Umbilical cord (tissue), 2 donors: ENCODE results near the gene EFHD1. TPM values are rescaled to one million over a fixed set of nuclear protein-coding genes. Genes with fewer than 3 reads are reported as not detected.
"Not testable (repeated sequence)": the region's sequence is repeated elsewhere in the genome, so short reads cannot be mapped to it uniquely, and the experiment has no call there.

Experiments
- DNase-seq: peaks from one replicate; pipeline ENCODE4 v3.0.0-alpha.2; 2015; ENCODE audit warnings: low spot score
- total RNA-seq: library from RNA; depleted of rRNA; stranded (reverse); fragments of >200 nt; gene quantifications from one replicate; pipeline ENCODE4 v1.2.3, GENCODE V29; 2014; ENCODE audit warnings: low replicate concordance; ENCODE audit not compliant: insufficient read depth

EFHD1 gene
- total RNA-seq, 1 donor from 2014 or later = 1.2 TPM

DNA sequence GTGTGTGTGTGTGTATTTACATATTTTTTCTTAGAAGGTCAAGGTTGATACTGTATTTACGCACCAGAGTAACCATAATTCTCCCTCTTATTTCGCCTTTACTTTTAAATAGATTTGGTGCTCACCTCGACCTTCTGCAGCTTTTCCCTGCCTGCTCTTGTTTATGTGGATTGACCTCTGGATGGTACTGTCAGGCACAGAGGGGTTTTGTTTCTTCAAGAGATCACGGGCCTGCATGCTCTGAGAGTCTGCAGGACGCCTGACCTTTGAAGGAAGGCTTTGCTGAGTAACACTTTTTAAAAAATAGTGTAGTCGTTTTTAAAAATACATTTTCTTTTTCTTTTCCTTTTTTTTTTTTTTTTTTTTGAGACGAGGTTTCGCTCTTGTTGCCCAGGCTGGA, 18.1 kb upstream of the EFHD1 start:
- DNase-seq = no peak

DNA sequence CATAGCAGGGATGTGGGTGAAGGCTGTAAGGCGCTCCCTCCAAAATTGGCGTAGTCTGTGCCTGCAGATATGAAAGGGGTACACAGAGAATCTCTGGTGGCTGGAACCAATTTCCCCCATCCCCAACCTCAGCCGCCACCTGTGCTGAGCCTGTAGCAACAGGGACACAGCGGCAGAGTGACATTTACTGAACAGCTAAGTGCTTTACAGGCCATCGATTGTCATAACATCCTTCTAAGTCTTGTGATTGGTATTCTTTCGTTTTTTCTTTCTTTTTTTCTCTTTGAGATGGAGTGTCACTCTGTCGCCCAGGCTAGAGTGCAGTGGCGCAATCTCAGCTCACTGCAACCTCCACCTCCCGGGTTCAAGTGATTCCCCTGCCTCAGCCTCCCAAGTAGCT, 12.2 kb upstream of the EFHD1 start:
- DNase-seq = no peak

DNA sequence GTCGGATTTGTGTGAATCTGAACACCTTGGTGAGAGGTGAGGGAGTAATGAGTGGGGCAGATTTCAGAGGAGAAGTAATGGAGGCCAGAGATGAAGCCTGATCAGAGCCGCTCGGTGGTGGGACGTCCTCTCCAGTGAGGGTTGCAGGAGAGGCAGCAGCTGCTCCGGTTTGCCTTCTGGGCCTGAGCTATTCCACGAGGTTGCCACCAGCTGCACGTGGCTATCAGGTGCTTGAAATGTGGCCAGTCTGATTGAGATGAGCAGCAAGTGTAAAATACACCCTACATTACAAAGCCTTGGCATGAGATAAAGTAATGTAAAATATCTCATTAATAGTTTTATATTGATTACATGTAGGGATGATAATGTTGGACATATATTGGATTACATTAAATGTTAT, 10.8 kb upstream of the EFHD1 start:
- DNase-seq = no peak

DNA sequence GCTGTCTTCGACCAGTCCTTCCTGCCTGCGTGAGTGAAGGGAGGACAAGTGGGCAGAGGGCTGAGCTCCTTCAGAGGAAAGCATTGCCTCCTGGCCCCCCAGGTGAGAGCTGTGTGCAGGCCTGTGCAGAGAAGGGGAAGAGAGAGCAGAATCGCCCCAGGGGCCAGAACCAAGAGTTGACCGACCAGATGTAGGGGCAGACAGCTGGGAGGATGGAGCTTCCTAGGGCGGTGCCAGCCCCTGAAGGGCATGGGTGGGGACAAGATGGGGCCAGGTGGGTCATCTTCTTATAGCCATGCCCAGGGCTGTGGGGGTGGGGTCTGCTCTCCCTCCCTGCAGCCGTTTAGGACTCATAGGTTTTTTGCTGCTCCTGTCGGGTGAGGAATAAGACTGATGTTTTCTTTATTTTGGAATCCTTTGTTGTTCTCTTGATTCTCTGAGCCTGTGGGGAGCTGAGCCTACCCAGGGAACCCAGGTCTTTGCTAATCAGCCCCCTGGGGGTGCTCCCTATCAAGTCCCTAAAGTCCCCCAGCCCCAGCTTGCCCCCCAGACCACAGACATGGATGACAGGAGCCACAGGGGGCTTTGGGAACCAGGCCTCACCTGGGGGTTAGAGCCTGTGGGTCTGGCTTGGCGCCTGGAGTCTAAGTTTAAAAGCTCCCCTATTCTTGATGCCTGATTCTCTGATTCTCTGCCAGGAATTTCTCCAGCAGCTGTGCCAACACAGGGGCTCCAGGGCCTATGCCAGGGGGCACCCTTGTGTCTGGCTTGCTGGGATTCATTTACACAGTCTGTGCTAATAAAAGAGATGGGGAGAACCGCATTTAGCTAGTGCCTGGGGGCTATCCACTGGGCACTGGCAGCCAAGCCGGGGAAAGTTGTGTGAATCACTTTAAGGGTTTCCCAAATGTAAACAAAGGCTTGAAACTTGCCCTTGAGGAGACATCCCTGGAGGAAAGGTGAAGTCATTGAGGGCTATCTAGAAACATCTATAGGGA, 9.3 kb upstream of the EFHD1 start:
- DNase-seq = no peak

DNA sequence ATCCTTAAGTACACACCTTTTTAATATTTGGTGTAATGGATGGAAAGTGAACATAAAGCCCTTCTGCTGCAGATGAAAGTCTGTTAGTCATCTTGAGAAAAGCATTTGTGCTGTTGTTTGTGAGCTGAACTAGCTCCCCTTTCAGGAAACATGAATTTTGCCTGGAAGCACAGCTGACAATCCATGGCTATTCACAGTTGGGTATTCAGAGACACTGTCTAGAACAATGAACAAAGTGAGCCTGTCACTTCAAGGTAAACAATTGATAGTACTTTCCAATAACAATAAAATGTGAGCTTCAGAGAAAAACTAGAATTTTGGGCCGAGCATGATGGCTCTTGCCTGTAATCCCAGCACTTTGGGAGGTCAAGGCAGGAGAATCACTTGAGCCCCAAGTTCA, 6.8 kb upstream of the EFHD1 start:
- DNase-seq = no peak

DNA sequence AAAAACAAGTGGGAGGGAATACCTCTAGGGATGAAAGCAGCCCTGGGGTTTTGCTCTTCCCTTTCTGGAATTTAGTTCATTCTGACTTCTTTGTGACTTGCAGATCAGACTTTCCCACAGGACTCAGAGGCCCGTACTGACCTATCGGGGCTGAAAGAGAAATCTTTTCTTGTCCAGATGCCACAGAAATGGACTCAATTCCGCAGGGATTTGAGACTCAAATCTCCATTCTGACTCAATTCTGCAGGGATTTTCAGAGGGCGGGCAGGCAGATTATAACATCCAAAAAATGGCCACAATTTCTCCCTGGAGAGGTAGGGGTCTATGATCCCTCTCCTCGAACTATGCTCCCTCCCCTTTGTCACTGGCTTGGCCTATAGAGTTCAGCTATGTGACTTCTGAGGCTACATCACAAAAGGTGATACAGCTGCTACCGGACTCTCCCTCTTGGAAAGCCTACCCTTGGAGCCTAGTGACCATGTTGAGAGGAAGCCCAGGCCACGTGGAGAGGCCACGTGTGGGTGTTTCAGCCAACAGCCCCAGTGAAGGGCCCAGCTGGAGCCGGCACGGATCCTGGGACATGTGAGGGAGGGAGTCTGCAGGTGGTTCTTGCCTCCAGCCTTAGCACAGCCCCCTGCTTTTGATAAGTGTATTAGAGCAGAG, 4.8 kb upstream of the EFHD1 start:
- no peak for DNase-seq

DNA sequence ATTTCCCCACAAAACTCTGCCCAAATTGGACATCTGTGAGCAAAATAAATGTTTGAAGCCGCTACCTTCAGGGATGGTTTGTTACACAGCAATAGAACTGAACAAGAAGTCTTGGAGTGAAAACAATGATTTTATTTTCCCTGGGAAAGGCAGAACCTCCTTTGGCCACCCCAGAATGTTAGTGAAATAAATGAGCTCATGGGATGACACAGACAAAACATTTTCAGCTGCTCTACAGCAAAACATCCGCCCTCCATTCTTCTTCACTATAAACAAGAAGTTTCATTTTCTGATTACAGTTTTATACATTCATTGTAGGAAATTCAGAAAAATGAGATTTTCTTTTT, 4.3 kb upstream of the EFHD1 start:
- no peak for DNase-seq

DNA sequence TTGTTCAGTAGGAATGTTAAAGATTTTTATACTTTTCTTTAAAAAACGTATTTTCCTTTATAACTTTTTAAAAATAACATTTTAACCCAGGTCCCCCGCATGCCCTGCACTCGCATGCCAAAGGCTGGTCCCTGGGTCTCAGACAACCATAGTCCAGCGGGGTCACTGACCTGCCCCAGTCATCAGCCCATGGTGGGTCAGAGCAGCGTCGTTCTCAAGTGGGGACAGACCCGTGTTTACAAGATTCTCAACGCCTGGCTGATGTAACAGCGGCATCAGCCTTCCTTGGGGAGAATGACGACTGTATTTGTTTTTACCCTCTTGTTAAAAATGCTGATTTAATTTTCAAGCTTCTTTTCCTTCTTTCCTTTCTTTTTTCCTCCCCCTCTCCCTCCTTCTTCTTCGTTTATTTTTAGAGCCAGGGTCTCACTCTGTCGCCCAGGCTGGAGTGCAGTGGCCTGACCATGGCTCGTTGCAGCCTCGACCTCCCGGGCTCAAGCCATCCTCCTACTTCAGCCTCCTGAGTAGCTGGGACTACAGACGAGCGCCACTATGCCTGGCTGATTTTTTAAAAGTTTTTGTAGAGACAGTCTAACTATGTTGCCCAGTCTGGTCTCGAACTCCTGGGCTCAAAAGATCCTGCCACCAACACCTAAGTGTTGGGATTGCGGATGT, 1.0 kb upstream of the EFHD1 start:
- DNase-seq = no peak

DNA sequence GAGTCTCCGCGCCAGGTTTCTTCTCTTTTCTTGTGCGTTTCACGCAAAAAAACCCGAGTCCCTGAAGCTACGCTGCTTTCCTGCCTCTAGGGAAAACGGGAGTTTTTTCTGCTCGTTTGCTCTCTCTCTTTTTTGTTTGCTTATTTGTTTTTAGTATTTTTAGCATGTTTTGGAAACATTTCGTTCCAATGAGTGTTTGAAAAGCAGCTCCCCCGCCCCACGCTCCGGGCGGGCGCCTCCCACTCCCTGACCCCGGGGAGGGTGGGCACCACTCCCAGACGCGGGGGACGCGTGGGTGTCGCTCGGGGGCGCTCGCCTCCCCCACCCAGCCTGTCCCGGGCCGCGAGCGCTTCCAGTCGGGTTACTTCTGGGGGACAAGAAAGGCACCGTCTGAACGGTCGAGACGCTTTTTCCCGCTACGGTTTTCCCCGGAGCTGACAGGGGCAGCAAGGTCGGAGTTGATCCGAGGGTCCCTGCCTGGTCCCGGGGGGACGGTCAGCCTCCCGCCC, 446 bp upstream of the EFHD1 start:
- peak; percentile 40 for DNase-seq

DNA sequence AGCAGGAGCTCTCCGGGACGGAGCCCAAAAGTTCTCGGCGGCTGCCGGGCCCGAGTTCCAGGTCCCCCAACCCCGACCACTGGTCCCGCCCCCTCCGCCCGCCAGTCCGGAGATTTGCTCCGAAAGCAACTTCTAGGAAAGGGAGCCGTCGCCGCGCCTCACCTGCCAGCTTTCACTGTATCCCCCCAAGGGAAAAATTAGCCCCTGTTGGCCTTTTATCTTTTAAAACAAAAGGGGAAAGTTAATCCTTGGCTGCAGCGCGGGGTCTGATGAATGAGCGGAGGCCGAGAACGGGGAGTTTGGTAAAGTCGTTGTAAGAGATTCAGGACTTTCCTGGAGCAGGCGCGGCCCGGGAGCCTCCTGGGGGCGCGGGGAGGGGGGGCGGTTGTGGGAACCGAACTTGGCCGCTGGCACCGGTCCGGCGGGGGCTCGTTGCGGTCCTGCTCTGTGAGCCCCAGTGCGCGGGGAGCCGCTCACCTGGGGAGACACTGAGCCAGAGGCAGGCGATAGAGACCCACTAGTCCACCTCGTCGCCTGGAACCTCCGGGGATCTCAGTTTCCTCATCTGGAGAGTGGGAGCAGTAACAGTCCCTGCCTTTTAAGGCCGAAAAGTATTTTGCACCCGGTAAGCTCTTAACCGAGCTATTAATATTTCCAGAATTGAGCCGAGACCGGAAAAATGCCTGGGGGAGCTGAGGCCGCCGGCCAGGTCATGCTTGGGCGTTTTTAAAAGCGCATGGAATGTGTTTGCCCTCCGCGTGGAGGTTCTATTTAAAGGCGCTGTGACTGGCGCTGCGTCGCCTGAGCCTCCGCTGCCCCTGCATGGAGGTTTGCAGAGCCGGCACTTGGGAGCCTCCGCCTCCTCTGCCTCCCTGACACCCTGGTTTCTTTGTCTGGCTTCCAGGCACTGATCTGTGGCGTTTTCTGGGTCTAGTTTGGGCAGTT, 1.1 kb downstream of the EFHD1 start:
- no peak for DNase-seq

DNA sequence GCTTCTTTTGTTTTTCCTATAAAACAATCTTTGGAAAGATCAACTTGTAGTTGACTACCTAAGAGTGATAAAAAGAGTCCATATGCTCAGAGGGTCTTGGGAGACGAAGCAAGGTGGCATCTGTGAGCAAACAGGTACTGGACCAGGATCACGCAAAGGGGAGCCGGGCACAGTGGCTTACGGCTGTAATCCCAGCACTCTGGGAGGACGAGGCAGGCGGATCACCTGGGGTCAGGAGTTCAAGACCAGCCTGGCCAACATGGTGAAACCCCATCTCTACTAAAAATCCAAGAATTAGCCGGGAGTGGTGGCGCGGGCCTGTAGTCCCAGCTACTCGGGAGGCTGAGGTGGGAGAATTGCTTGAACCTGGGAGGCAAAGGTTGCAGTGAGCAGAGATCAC, 2.0 kb downstream of the EFHD1 start:
- not testable (repeated sequence) for DNase-seq

DNA sequence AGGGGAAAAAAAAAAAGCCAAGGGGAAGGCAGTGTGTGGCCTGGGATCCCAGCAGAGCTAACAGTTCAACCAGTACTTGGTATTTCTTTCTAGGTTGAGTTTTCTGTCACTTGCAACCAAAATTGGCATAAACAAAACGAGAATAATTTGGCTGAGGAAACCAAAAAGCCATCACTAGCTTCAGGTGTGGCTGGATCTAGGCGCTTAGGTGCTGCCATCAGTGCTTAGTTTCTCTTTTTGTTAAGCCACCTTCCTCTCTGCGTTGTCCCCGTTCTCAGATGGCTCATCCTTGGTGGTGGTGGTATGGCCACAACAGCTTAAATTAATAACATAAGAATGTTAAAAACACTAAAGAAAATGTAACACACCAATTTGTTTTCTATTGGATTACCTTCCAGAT, 2.4 kb downstream of the EFHD1 start:
- no peak for DNase-seq

DNA sequence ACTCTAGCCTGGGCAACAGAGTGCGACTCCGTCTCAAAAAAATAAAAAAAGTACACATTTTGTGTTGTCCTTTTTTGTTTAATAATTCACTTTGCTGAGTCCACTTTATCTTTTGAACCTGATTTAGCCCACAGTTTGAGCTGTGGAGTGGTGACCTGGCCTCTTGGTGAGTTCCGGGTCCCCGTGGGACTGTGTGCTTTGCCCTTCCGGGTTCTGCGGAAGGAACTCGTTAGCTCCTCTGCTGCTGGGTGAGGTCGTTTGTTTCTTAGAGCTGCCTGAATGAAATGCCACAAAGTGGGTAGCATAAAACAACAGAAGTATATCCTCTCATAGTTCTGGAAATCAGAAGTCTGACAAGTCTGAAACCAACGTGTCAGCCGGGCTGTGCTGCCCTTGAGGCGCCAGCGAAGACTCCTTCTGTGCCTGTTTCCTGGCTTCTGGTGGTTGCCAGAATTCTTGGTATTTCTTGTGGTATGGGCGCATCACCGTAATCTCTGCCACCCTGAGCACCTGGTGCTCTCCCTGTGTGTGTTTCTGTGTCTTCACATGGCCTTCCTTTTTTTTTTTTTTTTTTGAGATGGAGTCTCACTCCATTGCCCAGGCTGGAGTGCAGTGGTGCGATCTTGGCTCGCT, 3.5 kb downstream of the EFHD1 start:
- no peak for DNase-seq

DNA sequence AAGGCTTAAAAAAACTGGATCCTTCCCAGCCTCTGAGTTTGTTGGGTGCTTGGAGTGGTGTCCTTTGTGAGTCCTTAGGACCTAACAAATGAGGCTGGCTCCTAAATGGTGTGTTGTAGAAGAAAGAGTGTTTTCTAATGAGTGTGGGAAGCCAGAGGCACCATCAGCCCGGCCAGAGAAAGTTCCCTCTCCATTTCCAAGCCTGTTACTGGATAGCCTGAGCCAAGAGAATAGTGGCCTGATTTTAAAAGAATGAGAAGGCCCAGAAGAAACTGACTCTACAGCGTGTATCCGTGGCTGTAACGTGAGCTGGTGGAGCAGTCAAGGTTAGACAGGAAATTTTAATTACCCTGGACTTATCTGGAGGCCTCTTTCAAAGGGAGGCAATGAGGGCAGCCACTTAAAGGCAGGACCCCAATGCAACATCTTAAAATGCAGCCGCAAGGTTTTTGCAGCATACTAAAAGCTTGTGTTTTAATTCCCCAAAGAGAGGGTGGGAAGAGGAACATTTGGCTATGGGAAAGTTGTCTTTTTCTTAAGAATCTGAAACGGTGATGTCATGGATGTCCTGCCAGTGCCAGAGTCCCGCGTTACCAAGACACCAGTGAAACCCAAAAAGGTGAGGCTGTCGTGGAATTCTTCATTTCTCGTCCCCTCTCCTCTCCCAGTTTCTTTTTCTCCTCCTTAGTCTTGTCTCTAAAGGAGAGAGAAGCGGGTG, 4.6 kb downstream of the EFHD1 start:
- DNase-seq = no peak

DNA sequence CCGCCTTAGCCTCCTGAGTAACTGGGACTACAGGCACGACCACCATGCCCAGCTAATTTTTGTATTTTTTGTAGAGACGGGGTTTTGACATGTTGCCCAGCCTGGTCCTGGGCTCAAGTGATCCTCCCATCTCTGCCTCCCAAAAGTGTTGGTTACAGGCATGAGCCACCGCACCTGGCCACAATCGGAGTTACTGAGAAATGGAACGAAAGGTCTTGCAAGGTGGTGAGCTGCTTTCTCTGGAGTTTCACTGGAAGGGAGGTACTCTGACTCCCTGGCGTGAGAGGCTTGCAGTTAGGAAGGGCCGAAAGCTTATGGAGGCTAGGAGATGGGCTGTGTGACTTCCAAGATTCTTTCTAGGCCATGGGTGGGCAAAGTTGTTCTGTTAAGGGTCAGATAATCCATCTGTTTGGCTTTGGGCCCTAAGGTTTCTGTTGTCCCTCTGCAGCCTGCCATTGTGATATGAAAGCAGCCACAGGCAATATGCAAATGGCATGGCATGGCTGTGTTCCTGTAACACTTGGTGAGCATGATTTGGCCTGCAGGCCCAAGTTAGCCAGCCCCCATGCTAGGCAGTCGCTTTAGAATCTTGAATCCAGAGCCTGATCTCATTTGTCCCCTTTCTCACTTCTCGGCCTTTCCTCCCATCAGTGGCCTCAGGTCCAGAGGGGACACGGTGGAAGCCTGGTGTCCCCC, 7.9 kb downstream of the EFHD1 start:
- DNase-seq = no peak

DNA sequence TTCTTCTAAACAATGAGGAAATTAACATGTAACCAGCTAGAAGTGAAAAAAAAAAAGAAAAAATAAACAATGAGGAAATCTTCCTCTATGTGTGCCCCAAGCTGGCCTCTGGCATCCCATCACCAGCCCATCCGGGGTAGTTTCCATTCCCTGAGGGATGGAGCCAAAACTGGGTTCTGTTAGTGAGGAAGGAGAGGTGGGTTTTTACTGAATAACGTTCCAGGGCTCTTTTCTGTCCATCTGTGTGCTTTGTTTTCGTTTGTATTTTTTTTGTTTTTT, 9.7 kb downstream of the EFHD1 start:
- no peak for DNase-seq

DNA sequence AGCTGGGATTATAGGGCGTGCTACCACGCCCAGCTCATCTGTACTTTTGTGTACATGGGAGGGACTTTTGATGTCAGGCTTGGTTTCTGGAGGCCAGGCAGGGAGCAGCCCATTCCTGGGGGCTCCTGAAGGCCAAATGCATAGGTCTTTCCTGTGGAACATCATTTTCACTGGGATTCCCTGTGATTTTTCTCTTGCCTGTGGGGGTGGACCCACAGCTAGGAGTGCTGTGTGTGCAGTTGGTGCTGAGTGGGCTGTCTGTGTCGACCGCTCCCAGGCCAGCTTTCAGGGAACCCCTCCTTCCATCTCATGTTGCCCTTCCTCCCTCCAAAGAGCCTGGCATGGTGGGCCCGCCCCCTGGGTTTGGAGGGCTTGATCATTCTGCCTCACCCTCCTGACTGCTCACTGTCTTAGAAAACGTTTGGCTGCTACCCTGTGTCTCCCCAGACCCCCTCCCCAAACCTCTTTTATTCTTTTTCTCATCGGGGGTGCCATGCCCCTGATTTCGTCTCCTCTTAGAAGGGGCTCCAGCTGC, 10.5 kb downstream of the EFHD1 start:
- DNase-seq = no peak

DNA sequence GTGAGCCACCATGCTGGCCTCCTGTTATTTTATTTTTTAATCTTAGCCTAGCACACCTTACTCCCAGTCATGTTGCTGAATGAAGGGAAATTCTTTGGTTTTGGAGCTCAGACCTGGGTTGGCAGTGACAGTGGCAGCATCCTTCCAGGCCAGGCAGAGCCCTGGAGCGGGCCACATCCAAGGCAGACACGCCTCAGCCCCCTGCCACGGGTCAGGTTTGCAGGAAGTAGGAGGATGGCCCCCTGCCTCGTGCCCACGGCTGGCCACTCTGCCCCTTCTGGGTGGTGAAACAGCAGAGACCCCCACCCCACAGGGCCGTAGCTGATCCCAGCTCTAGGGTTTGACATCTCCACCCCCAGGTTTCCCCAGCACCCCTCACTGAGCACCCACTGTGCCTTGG, 11.7 kb downstream of the EFHD1 start:
- DNase-seq = no peak

DNA sequence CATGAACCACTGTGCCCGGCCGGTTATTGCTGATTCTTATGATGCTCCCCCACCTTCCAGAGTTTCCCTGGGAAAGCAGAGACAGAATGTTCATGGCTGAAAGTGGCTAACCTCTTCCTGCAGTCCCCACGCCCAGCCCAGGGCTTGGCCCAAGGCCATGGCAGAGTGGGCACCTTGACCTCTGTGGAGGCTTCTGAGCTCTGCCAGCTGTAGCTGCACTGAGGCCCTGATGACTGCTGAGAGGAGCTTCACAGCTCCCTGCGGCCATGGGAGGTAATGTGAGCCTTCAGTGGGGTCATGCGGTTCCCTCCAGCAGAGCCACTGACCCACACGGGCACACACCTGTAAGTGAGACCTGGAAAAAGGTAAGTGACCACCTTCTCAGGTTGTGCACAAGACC, 13.3 kb downstream of the EFHD1 start:
- no peak for DNase-seq
